Suprapubic skin (tissue), 4 donors: ENCODE data around the gene LPP. TPM values are rescaled to one million over a fixed set of nuclear protein-coding genes. Genes with fewer than 3 reads are reported as not detected.

Experiments used
- DNase-seq, 2 donors: peaks; one replicate each; pipeline ENCODE4 v3.0.0-alpha.2; 2019; ENCODE audit warnings: low spot score in 2 of 2
- H3K27ac ChIP-seq: fragments of 200-600 bp; sonication (generic); one replicate; pipeline ENCODE4 v1.5.1; 2019
- H3K27me3 ChIP-seq: fragments of 200-600 bp; sonication (generic); one replicate; pipeline ENCODE4 v1.5.1; 2019
- H3K36me3 ChIP-seq: fragments of 200-600 bp; sonication (generic); one replicate; pipeline ENCODE4 v1.5.1; 2019
- H3K4me1 ChIP-seq: fragments of 200-600 bp; sonication (generic); one replicate; pipeline ENCODE4 v1.5.1; 2019
- H3K4me3 ChIP-seq: fragments of 200-600 bp; sonication (generic); one replicate; pipeline ENCODE4 v1.5.1; 2019; ENCODE audit warnings: mild to moderate bottlenecking
- H3K9me3 ChIP-seq: fragments of 200-600 bp; sonication (generic); one replicate; pipeline ENCODE4 v1.5.1; 2019
- CTCF ChIP-seq, 2 donors: fragments of 200-600 bp in 1 of 2; fragments of 450-650 bp in 1 of 2; sonication (generic) in 1 of 2; IDR thresholded peaks; one replicate each; pipeline ENCODE4 v1.5.1; 2016 to 2019; ENCODE audit warnings: antibody characterized with exemption in 2 of 2, mild to moderate bottlenecking in 1 of 2, moderate library complexity in 1 of 2
- EP300 ChIP-seq: sonication (generic); formaldehyde crosslinking; IDR thresholded peaks from one replicate; pipeline ENCODE4 v1.6.1; 2017; ENCODE audit warnings: antibody characterized with exemption
- POLR2A ChIP-seq, 2 donors: fragments of 450-650 bp; IDR thresholded peaks; one replicate each; pipeline ENCODE4 v1.6.1; 2017; ENCODE audit warnings: antibody characterized with exemption in 2 of 2, mild to moderate bottlenecking in 2 of 2, moderate library complexity in 2 of 2
- POLR2AphosphoS5 ChIP-seq, 3 donors: sonication (generic); formaldehyde crosslinking; IDR thresholded peaks; one replicate each; pipeline ENCODE4 v1.6.1; 2017; ENCODE audit warnings: antibody characterized with exemption in 3 of 3
- WGBS: methylation state at CpG from one replicate; pipeline ENCODE4 v1.1.5; 2018; 5-methylcytosine and 5-hydroxymethylcytosine counted together
- total RNA-seq, 4 donors: library from RNA; depleted of rRNA; stranded (reverse); fragments of >200 nt; gene quantifications; one replicate each; pipeline ENCODE4 v1.1.0, GENCODE V29; 2016

The LPP gene
- total RNA-seq, 4 donors from 2014 or later = 56.8 to 127 (median 84.2) TPM

- no peak for TF ChIP-seq POLR2A (IDR thresholded peaks at IDR 0.05)
- TF ChIP-seq EP300 = no peak
- no peak for TF ChIP-seq CTCF (IDR thresholded peaks at IDR 0.05)
- WGBS = 98% methylated on average over 2 of the region's 2 CpGs
- no peak for DNase-seq
- no peaks in the 10 kb centered on the region for H3K36me3 ChIP-seq
- H3K27ac ChIP-seq = no peak overlapping the region
- no peaks in the 10 kb centered on the region for H3K9me3 ChIP-seq
- no peak overlapping the region for H3K4me3 ChIP-seq
- H3K27me3 ChIP-seq = no peaks in the 10 kb centered on the region
- H3K4me1 ChIP-seq = no peaks in the 10 kb centered on the region
Observed at GRCh38 chr3:188923671-188924070, 769.7 kb downstream of the LPP start.

- 90% methylated on average over 12 of the region's 12 CpGs for WGBS
- TF ChIP-seq POLR2A (IDR thresholded peaks at IDR 0.05) (no peak), EP300 (no peak), CTCF (IDR thresholded peaks at IDR 0.05) (no peak), POLR2AphosphoS5 (IDR thresholded peaks at IDR 0.05) (no peak)
- no peaks in the 10 kb centered on the region for H3K27me3 ChIP-seq
- H3K4me1 ChIP-seq = no peaks in the 10 kb centered on the region
- H3K4me3 ChIP-seq = no peak overlapping the region
- DNase-seq = no peak
- H3K36me3 ChIP-seq = no peaks in the 10 kb centered on the region
- no peaks in the 10 kb centered on the region for H3K9me3 ChIP-seq
- no peak overlapping the region for H3K27ac ChIP-seq
Observed at GRCh38 chr3:188925376-188925775, 771.4 kb downstream of the LPP start.

- no peak for TF ChIP-seq EP300
- TF ChIP-seq CTCF (IDR thresholded peaks at IDR 0.05) = no peak
- TF ChIP-seq POLR2A (IDR thresholded peaks at IDR 0.05) = no peak
- TF ChIP-seq POLR2AphosphoS5 (IDR thresholded peaks at IDR 0.05) = no peak
- Histone ChIP-seq H3K36me3 (no peaks in the 10 kb centered on the region), H3K27ac (no peak overlapping the region), H3K4me3 (no peak overlapping the region), H3K4me1 (no peaks in the 10 kb centered on the region), H3K27me3 (no peaks in the 10 kb centered on the region), H3K9me3 (no peaks in the 10 kb centered on the region)
- WGBS = 82% methylated on average over 4 of the region's 4 CpGs
- no peak for DNase-seq
Observed at GRCh38 chr3:188926111-188926510, 772.2 kb downstream of the LPP start.

GRCh38 chr3:188926741-188927511 is 773.0 kb downstream of the LPP start:
- H3K27me3 ChIP-seq = no peaks in the 10 kb centered on the region
- 72% methylated on average over 9 of the region's 9 CpGs for WGBS
- no peak for DNase-seq
- H3K27ac ChIP-seq = no peak overlapping the region
- no peak for TF ChIP-seq POLR2A (IDR thresholded peaks at IDR 0.05)
- H3K4me3 ChIP-seq = no peak overlapping the region
- no peaks in the 10 kb centered on the region for H3K36me3 ChIP-seq
- no peaks in the 10 kb centered on the region for H3K9me3 ChIP-seq
- H3K4me1 ChIP-seq = no peaks in the 10 kb centered on the region

GRCh38 chr3:188927971-188928370 is 774.0 kb downstream of the LPP start:
- Histone ChIP-seq H3K27me3 (no peaks in the 10 kb centered on the region), H3K27ac (no peak overlapping the region), H3K36me3 (no peaks in the 10 kb centered on the region), H3K4me1 (no peaks in the 10 kb centered on the region), H3K9me3 (no peaks in the 10 kb centered on the region), H3K4me3 (no peak overlapping the region)
- no peak for DNase-seq
- TF ChIP-seq POLR2AphosphoS5 (IDR thresholded peaks at IDR 0.05) (no peak), CTCF (IDR thresholded peaks at IDR 0.05) (no peak), POLR2A (IDR thresholded peaks at IDR 0.05) (no peak), EP300 (no peak)

GRCh38 chr3:188929137-188929536 is 775.2 kb downstream of the LPP start:
- no peak for DNase-seq
- WGBS = 54% methylated on average over 2 of the region's 2 CpGs

More at GRCh38 chr3:188929137-188929536, 775.2 kb downstream of the LPP start:
- no peaks in the 10 kb centered on the region for H3K27me3 ChIP-seq
- no peak overlapping the region for H3K4me3 ChIP-seq
- H3K36me3 ChIP-seq = no peaks in the 10 kb centered on the region
- H3K4me1 ChIP-seq = no peaks in the 10 kb centered on the region
- no peak for TF ChIP-seq CTCF (IDR thresholded peaks at IDR 0.05)
- H3K9me3 ChIP-seq = no peaks in the 10 kb centered on the region
- no peak overlapping the region for H3K27ac ChIP-seq
